Measurements from ENCODE around the gene SLC7A9. TPM values are rescaled to one million over a fixed set of nuclear protein-coding genes. Genes with fewer than 3 reads are reported as not detected.

The SLC7A9 gene
- total and polyA plus RNA-seq, 2 experiments from 2014 or later, result 0.19 TPM; not detected in 1

DNA sequence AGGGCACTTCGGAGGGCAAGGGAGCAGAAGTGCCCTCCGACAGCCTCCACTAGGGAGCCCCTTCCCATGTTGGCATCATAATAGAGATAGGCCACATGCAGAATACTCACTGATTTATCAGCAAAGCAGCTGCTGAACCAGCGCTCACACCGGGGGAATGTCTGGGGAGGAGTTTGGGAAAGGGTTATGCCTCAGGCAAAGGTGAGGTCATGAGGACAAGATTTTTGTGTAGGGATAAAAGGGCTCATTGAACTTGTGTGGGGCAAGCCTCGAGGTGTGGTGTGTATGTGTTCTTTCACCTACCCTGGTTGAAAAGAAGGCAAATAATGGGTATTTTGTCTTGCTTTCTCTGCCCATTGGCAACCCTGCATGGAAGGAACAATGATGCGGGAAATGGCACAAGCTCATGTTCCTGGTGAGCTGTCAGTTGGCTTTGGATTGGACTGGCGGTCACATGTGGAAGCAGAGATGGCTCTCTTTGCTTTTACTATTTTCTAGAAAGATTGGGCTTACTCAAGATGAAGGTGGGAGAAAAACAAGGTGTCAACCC, 39.1 kb upstream of the SLC7A9 start:
- no peaks in the 10 kb centered on the region for H3K27me3 Mint-ChIP-seq (ENCODE audit: insufficient read depth, low read depth, poor library complexity)
- ATAC-seq (no peak), DNase-seq (ENCODE audit: low spot score) (no peak)
- no peak overlapping the region for H3K4me3 Mint-ChIP-seq
- Histone ChIP-seq H3K4me3 (no peak overlapping the region), H3K27me3 (ENCODE audit: insufficient read depth) (no peaks in the 10 kb centered on the region), H3K27ac (ENCODE audit: low read depth) (no peak overlapping the region), H4K20me1 (replicated peaks; ENCODE audit: insufficient read depth) (no peaks in the 10 kb centered on the region; the same call in 1 of the 2 replicates), H3K79me2 (replicated peaks; ENCODE audit: insufficient read depth) (no peaks in the 10 kb centered on the region), H3K36me3 (ENCODE audit: insufficient read depth) (no peaks in the 10 kb centered on the region), H2AFZ (no peak overlapping the region), H3K4me1 (ENCODE audit: insufficient read depth) (no peaks in the 10 kb centered on the region), H3F3A (replicated peaks; ENCODE audit: low read depth) (no peaks in the 10 kb centered on the region), H3K9me2 (ENCODE audit: insufficient read depth) (no peaks in the 10 kb centered on the region), H3K4me2 (no peak overlapping the region)
- no peaks in the 10 kb centered on the region for H3K9me3 Mint-ChIP-seq
- no peaks in the 10 kb centered on the region for H3K4me1 Mint-ChIP-seq
- TF ChIP-seq, protein P1, sequence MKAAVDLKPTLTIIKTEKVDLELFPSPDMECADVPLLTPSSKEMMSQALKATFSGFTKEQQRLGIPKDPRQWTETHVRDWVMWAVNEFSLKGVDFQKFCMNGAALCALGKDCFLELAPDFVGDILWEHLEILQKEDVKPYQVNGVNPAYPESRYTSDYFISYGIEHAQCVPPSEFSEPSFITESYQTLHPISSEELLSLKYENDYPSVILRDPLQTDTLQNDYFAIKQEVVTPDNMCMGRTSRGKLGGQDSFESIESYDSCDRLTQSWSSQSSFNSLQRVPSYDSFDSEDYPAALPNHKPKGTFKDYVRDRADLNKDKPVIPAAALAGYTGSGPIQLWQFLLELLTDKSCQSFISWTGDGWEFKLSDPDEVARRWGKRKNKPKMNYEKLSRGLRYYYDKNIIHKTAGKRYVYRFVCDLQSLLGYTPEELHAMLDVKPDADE (IDR thresholded peaks at IDR 0.05), result no peak
- TF ChIP-seq EZH2 (IDR thresholded peaks at IDR 0.05; ENCODE audit: low read depth, unreplicated experiment), result no peak
- no peak for TF ChIP-seq ZNF331 (CRISPR knock-in tag; IDR thresholded peaks at IDR 0.05; ENCODE audit: low read depth)
- TF ChIP-seq CREB1 (CRISPR knock-in tag; IDR thresholded peaks at IDR 0.05; ENCODE audit: low read depth), result no peak
- TF ChIP-seq, protein P2, sequence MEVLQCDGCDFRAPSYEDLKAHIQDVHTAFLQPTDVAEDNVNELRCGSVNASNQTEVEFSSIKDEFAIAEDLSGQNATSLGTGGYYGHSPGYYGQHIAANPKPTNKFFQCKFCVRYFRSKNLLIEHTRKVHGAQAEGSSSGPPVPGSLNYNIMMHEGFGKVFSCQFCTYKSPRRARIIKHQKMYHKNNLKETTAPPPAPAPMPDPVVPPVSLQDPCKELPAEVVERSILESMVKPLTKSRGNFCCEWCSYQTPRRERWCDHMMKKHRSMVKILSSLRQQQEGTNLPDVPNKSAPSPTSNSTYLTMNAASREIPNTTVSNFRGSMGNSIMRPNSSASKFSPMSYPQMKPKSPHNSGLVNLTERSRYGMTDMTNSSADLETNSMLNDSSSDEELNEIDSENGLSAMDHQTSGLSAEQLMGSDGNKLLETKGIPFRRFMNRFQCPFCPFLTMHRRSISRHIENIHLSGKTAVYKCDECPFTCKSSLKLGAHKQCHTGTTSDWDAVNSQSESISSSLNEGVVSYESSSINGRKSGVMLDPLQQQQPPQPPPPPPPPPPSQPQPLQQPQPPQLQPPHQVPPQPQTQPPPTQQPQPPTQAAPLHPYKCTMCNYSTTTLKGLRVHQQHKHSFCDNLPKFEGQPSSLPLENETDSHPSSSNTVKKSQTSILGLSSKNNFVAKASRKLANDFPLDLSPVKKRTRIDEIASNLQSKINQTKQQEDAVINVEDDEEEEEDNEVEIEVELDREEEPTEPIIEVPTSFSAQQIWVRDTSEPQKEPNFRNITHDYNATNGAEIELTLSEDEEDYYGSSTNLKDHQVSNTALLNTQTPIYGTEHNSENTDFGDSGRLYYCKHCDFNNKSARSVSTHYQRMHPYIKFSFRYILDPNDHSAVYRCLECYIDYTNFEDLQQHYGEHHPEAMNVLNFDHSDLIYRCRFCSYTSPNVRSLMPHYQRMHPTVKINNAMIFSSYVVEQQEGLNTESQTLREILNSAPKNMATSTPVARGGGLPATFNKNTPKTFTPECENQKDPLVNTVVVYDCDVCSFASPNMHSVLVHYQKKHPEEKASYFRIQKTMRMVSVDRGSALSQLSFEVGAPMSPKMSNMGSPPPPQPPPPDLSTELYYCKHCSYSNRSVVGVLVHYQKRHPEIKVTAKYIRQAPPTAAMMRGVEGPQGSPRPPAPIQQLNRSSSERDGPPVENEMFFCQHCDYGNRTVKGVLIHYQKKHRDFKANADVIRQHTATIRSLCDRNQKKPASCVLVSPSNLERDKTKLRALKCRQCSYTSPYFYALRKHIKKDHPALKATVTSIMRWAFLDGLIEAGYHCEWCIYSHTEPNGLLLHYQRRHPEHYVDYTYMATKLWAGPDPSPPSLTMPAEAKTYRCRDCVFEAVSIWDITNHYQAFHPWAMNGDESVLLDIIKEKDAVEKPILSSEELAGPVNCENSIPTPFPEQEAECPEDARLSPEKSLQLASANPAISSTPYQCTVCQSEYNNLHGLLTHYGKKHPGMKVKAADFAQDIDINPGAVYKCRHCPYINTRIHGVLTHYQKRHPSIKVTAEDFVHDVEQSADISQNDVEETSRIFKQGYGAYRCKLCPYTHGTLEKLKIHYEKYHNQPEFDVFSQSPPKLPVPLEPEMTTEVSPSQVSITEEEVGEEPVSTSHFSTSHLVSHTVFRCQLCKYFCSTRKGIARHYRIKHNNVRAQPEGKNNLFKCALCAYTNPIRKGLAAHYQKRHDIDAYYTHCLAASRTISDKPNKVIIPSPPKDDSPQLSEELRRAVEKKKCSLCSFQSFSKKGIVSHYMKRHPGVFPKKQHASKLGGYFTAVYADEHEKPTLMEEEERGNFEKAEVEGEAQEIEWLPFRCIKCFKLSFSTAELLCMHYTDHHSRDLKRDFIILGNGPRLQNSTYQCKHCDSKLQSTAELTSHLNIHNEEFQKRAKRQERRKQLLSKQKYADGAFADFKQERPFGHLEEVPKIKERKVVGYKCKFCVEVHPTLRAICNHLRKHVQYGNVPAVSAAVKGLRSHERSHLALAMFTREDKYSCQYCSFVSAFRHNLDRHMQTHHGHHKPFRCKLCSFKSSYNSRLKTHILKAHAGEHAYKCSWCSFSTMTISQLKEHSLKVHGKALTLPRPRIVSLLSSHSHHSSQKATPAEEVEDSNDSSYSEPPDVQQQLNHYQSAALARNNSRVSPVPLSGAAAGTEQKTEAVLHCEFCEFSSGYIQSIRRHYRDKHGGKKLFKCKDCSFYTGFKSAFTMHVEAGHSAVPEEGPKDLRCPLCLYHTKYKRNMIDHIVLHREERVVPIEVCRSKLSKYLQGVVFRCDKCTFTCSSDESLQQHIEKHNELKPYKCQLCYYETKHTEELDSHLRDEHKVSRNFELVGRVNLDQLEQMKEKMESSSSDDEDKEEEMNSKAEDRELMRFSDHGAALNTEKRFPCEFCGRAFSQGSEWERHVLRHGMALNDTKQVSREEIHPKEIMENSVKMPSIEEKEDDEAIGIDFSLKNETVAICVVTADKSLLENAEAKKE (CRISPR knock-in tag; IDR thresholded peaks at IDR 0.05), result no peak
- no peak for TF ChIP-seq POLR2AphosphoS5 (IDR thresholded peaks at IDR 0.05; ENCODE audit: low read depth)
- TF ChIP-seq STAT1 (IDR thresholded peaks at IDR 0.05; ENCODE audit: unreplicated experiment), result no peak
- TF ChIP-seq, protein P3, sequence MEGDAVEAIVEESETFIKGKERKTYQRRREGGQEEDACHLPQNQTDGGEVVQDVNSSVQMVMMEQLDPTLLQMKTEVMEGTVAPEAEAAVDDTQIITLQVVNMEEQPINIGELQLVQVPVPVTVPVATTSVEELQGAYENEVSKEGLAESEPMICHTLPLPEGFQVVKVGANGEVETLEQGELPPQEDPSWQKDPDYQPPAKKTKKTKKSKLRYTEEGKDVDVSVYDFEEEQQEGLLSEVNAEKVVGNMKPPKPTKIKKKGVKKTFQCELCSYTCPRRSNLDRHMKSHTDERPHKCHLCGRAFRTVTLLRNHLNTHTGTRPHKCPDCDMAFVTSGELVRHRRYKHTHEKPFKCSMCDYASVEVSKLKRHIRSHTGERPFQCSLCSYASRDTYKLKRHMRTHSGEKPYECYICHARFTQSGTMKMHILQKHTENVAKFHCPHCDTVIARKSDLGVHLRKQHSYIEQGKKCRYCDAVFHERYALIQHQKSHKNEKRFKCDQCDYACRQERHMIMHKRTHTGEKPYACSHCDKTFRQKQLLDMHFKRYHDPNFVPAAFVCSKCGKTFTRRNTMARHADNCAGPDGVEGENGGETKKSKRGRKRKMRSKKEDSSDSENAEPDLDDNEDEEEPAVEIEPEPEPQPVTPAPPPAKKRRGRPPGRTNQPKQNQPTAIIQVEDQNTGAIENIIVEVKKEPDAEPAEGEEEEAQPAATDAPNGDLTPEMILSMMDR (conservative IDR thresholded peaks at IDR 0.05; ENCODE audit: low read depth in 2 of 2), result no peak
- no peak for TF ChIP-seq JUNB (IDR thresholded peaks at IDR 0.05; ENCODE audit: unreplicated experiment)
- no peak for TF ChIP-seq EZH2phosphoT487 (IDR thresholded peaks at IDR 0.05; ENCODE audit: unreplicated experiment)
- no peak for TF ChIP-seq ZNF114 (CRISPR knock-in tag; IDR thresholded peaks at IDR 0.05)
- TF ChIP-seq NANOG (IDR thresholded peaks at IDR 0.05; ENCODE audit: borderline replicate concordance), result no peak
- H3K36me3 Mint-ChIP-seq (ENCODE audit: low read depth), result peaks cover 5% of the 10 kb centered on the region; the same call in 2 of the 3 replicates
- H3K27ac Mint-ChIP-seq, result no peak overlapping the region

Data from GM23338 (cell line).